PC-3 (cell line): ENCODE results near the gene HHAT. TPM values are rescaled to one million over a fixed set of nuclear protein-coding genes. Genes with fewer than 3 reads are reported as not detected.

Source experiments
- ATAC-seq: fragments of 200-7000 bp; cut with Tn5 transposase; 2 replicates; pipeline ENCODE4 v1.9.1; 2020; ENCODE audit warnings: mild to moderate bottlenecking, moderate library complexity
- BruUV-seq: library from RNA; stranded (reverse); fragments of 400-500 nt; replicated peaks from 2 replicates; lab custom pipeline; 2021; lab: Mats Ljungman, UMichigan
- CTCF ChIA-PET: fragments of 300-600 bp; sonication (Branson Sonifier 250); formaldehyde crosslinking; loops from one replicate; lab custom pipeline; 2022; ENCODE audit warnings: antibody characterized with exemption; lab: Charles Lee
- POLR2A ChIA-PET: fragments of 300-600 bp; sonication (Branson Sonifier 250); formaldehyde crosslinking; loops from one replicate; lab custom pipeline; 2022; ENCODE audit warnings: antibody characterized with exemption; ENCODE audit not compliant: unreplicated experiment; lab: Charles Lee
- DNase-seq: peaks from one replicate; pipeline ENCODE4 v3.0.0-alpha.2; 2015
- H2AFZ ChIP-seq: fragments of 300-600 bp; sonication (generic); 2 replicates; pipeline ENCODE4 v1.6.0; 2016; ENCODE audit warnings: antibody characterized with exemption, low read length
- H3F3A ChIP-seq: fragments of 300-600 bp; sonication (generic); one replicate; pipeline ENCODE4 v1.6.0; 2017; ENCODE audit warnings: antibody characterized with exemption, low read length, control low read depth, mild to moderate bottlenecking; ENCODE audit not compliant: unreplicated experiment
- H3K27ac ChIP-seq: fragments of 300-600 bp; sonication (generic); 2 replicates; pipeline ENCODE4 v1.5.1; 2016; ENCODE audit warnings: mild to moderate bottlenecking, low read length
- H3K27me3 ChIP-seq: fragments of 300-600 bp; sonication (generic); 2 replicates; pipeline ENCODE4 v1.6.1; 2016; ENCODE audit warnings: low read length, mixed read lengths
- H3K36me3 ChIP-seq: fragments of 300-600 bp; sonication (generic); 2 replicates; pipeline ENCODE4 v1.6.1; 2016; ENCODE audit warnings: low read depth, mixed run types, low read length, mixed read lengths
- H3K4me1 ChIP-seq: fragments of 300-600 bp; sonication (generic); 2 replicates; pipeline ENCODE4 v1.5.1; 2016; ENCODE audit warnings: low read length; ENCODE audit not compliant: insufficient read depth
- H3K4me2 ChIP-seq: fragments of 300-600 bp; sonication (generic); 2 replicates; pipeline ENCODE4 v1.6.0; 2016; ENCODE audit warnings: low read length
- H3K4me3 ChIP-seq: fragments of 300-600 bp; sonication (generic); 2 replicates; pipeline ENCODE4 v1.5.1; 2016; ENCODE audit warnings: mild to moderate bottlenecking, low read length, mixed read lengths
- H3K79me2 ChIP-seq: fragments of 300-600 bp; sonication (generic); 2 replicates; pipeline ENCODE4 v1.6.1; 2017; ENCODE audit warnings: low read length, mixed read lengths
- H3K9ac ChIP-seq: fragments of 300-600 bp; sonication (generic); 2 replicates; pipeline ENCODE4 v1.6.0; 2016; ENCODE audit warnings: mild to moderate bottlenecking, low read length
- H3K9me2 ChIP-seq: fragments of 300-600 bp; sonication (generic); replicated peaks from 2 replicates; pipeline ENCODE4 v1.6.1; 2016; ENCODE audit warnings: mixed run types, low read length, mixed read lengths
- H3K9me3 ChIP-seq: fragments of 300-600 bp; sonication (generic); 2 replicates; pipeline ENCODE4 v1.6.1; 2016; ENCODE audit warnings: low read length, mixed read lengths
- H4K20me1 ChIP-seq: fragments of 300-600 bp; sonication (generic); 2 replicates; pipeline ENCODE4 v1.6.1; 2016; ENCODE audit warnings: low read length, mixed read lengths
- CTCF ChIP-seq: fragments of 300-600 bp; sonication (generic); conservative IDR thresholded peaks from 2 replicates; pipeline ENCODE4 v1.5.1; 2017; ENCODE audit warnings: antibody characterized with exemption, low read depth, mild to moderate bottlenecking, low read length
- EZH2 ChIP-seq: fragments of 300-600 bp; sonication (generic); IDR thresholded peaks from one replicate; pipeline ENCODE4 v1.6.1; 2017; ENCODE audit warnings: antibody characterized with exemption, mild to moderate bottlenecking, low read length; ENCODE audit not compliant: unreplicated experiment
- EZH2phosphoT487 ChIP-seq: fragments of 300-600 bp; sonication (generic); IDR thresholded peaks from 2 replicates; pipeline ENCODE4 v1.6.1; 2018; ENCODE audit warnings: mild to moderate bottlenecking, antibody characterized with exemption, low read length, borderline replicate concordance
- intact Hi-C: fragments of 100-400 bp; cut with micrococcal nuclease; formaldehyde crosslinking; loops from 2 replicates; pipeline ENCODE4 v1.9.0; 2023
- total RNA-seq: library from RNA; depleted of rRNA; stranded (reverse); fragments of >200 nt; gene quantifications from 2 replicates; pipeline ENCODE4 v1.2.3, GENCODE V29; 2014

The HHAT gene
- total RNA-seq, 1 experiment from 2014 or later, result 3.4 TPM

- BruUV-seq, result no TSS peak
- Histone ChIP-seq H3K9me2 (no peaks in the 10 kb centered on the region), H3K9ac (no peak overlapping the region), H3K4me3 (no peak overlapping the region), H3K36me3 (no peaks in the 10 kb centered on the region), H3K4me1 (no peaks in the 10 kb centered on the region), H3K79me2 (no peaks in the 10 kb centered on the region), H4K20me1 (no peaks in the 10 kb centered on the region), H3F3A (no peaks in the 10 kb centered on the region), H3K27me3 (peaks cover 18% of the 10 kb centered on the region; the same call in 1 of the 2 replicates), H3K9me3 (peaks cover 2% of the 10 kb centered on the region; the same call in 1 of the 2 replicates), H3K4me2 (no peak overlapping the region), H2AFZ (no peak overlapping the region), H3K27ac (no peak overlapping the region)
- DNase-seq, result no peak
- TF ChIP-seq CTCF (no peak), EZH2phosphoT487 (no peak), EZH2 (no peak)
- no peak for ATAC-seq
- ChIA-PET POLR2A (no interaction called here), CTCF (no interaction called here)
- intact Hi-C loops, result no loop called here
These were observed 364.1 kb downstream of the HHAT start for GRCh38 chr1:210692796-210693195.

DNA sequence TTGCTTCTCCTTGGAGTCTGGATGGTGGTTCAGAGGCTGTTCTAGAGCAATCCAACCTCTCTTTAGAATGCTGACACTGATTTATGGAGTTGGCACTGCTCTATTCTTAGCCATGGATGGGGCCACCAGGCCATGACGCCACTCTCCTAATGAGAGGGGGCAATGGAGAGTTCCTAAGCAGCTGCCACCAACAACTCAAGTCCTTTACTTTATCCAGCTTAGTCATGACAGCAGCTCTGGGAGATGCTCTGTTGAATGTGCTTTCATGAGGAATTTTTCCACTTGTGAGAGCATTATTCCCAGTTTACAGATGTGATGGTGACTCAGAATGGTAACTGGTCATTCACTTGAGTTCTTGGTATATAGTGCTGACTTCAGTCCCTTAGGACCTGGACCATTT, 366.3 kb downstream of the HHAT start:
- H3K27me3 ChIP-seq, result peaks cover 37% of the 10 kb centered on the region; the same call in 1 of the 2 replicates
- no peak overlapping the region for H3K27ac ChIP-seq
- ChIA-PET CTCF (no interaction called here), POLR2A (no interaction called here)
- no peak for TF ChIP-seq EZH2
- TF ChIP-seq EZH2phosphoT487, result no peak
- no peak for TF ChIP-seq CTCF
- H4K20me1 ChIP-seq, result no peaks in the 10 kb centered on the region
- H3K9me3 ChIP-seq, result peaks cover 2% of the 10 kb centered on the region; the same call in 1 of the 2 replicates
- intact Hi-C loops, result no loop called here
- no peaks in the 10 kb centered on the region for H3K9me2 ChIP-seq
- no peak overlapping the region for H2AFZ ChIP-seq
- H3K9ac ChIP-seq, result no peak overlapping the region
- H3K4me2 ChIP-seq, result no peak overlapping the region
- H3F3A ChIP-seq, result no peaks in the 10 kb centered on the region
- no peaks in the 10 kb centered on the region for H3K79me2 ChIP-seq
- no peak overlapping the region for H3K4me3 ChIP-seq
- H3K36me3 ChIP-seq, result no peaks in the 10 kb centered on the region
- no peak for ATAC-seq
- no peaks in the 10 kb centered on the region for H3K4me1 ChIP-seq
- no peak for DNase-seq
- BruUV-seq, result no TSS peak

- Histone ChIP-seq H3K27ac (no peak overlapping the region), H3K27me3 (peaks cover 37% of the 10 kb centered on the region; the same call in 1 of the 2 replicates), H4K20me1 (no peaks in the 10 kb centered on the region), H2AFZ (no peak overlapping the region), H3K79me2 (no peaks in the 10 kb centered on the region), H3K36me3 (no peaks in the 10 kb centered on the region), H3K9me2 (no peaks in the 10 kb centered on the region), H3K4me1 (no peaks in the 10 kb centered on the region), H3K9ac (no peak overlapping the region), H3K4me3 (no peak overlapping the region), H3F3A (no peaks in the 10 kb centered on the region), H3K9me3 (peaks cover 2% of the 10 kb centered on the region; the same call in 1 of the 2 replicates), H3K4me2 (no peak overlapping the region)
- intact Hi-C loops, result no loop called here
- POLR2A ChIA-PET, result no interaction called here
- no TSS peak for BruUV-seq
- DNase-seq (no peak), ATAC-seq (no peak)
- CTCF ChIA-PET, result no interaction called here
- no peak for TF ChIP-seq EZH2
- TF ChIP-seq EZH2phosphoT487, result no peak
- no peak for TF ChIP-seq CTCF
These were observed 368.0 kb downstream of the HHAT start for GRCh38 chr1:210696709-210697108.
